Measurements from ENCODE around the gene UQCC2.

The UQCC2 gene

GRCh38 chr6:33711140-33712129 is at the start of gene UQCC2:
Gene UQCC2, minus strand, starts transcription at chr6:33711700. Its CDS starts 14 bp downstream, at chr6:33711686.
- peak; percentile 87 for FAIRE-seq

GRCh38 chr6:33759887-33760629 is 48.6 kb upstream of the UQCC2 start:
- FAIRE-seq: no peak

GRCh38 chr6:33758815-33759216 is 47.3 kb upstream of the UQCC2 start:
- no peak for FAIRE-seq

DNA sequence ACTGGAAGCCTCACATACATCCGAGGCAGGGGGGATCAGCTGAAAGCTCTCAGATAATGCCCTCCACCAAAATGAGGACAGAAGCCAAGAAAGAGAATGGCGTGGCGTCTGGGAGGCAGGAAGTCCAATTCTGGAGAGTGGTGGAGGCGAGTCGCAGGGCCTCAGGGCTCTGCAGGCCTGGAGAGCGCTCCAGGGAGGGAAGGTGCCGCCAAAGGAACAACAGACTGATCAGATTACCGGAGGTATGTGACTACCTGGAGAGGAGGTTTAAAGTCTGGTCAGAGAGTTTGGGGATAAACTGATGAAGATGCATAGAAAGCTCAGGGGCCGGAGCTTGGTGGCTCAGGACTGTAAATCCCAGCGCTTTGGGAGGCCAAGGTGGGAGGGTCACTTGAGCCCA is 46.4 kb upstream of the UQCC2 start:
- FAIRE-seq: no peak

DNA sequence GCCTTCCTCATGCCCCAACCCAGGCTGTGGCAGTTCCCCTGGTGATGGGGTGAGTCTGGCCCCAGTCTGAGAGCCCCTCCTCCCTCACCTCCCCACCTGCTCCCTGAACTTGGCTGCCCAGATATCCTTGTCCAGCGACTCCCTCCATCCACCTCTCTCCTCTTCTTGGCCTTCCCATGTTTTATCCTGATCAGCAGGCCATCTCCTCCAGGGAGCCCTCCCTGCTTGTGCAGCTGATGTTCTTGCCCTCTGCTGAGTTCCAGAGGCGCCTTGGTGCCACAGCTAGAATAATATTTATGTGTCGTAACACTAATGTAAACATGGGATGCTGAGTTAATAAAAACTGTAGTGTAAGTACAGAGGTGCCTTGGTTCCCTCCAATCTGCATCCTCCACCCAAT is 45.6 kb upstream of the UQCC2 start:
- FAIRE-seq: no peak

GRCh38 chr6:33756211-33756954 is 44.9 kb upstream of the UQCC2 start:
- no peak for FAIRE-seq

DNA sequence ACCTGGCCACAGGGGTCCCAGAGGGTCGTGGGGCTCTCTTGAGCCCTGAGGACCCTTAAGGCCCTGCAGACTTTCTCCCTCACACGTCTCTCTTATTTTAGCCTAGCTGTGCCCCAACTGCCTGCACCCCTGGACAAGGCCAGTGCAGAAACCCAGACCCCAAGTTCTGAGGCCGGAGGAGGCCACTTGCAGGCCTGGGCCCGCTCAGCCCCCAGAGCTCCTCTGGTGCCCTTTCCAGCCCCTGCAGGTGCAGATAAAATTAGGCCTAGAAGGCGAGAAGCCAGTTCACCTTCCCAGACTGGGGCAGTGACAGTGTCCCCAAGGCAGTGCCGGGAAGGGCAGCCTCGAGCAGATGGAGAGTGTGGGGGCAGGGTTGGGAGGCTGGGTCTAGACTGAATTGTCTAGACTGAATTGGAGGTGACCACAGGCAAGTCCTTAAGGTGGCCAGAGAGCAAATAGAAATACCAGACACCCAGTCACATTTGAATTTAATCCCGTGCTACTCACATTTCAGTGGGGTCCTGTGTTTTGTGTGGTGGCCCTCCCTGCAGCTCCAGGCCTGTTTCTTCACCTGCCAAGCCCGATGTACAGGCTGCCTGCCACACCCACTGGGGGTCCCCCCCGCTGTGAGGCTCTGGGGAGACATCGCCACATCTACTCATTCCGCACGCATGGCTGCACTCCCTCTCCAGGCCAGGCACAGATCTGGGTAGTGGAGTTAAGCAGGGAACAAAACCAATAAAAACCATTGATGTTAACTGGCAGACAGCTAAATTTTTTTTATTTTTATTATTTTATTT is 43.8 kb upstream of the UQCC2 start:
- FAIRE-seq: no peak

- FAIRE-seq: no peak
These were observed 42.7 kb upstream of the UQCC2 start for GRCh38 chr6:33754222-33754621.

- FAIRE-seq: no peak
These were observed 41.1 kb upstream of the UQCC2 start for GRCh38 chr6:33752646-33753015.

GRCh38 chr6:33751771-33752645 is 40.5 kb upstream of the UQCC2 start:
- no peak for FAIRE-seq

- FAIRE-seq: no peak
These were observed 38.9 kb upstream of the UQCC2 start for GRCh38 chr6:33750244-33750991.

GRCh38 chr6:33749401-33749800 is 37.9 kb upstream of the UQCC2 start:
- no peak for FAIRE-seq

DNA sequence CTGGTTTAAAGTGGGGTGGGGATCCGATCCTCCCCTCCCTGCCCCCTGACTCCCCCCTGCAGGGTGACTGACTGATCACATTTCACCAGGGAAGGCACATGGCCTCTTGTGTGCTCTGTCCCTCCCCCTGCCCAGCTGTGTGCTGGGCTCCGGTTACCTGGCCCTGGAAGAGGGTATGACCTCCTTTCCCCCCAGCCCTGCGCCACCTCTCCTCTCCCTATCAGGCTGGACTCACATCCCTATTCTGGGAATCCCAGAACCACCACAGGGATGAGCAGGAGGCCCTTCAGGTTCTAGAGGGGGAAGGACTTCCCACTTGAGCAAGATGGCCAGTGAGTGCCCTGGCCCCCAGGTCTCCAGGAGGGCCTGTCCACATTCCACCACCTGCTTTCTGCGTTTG is 37.3 kb upstream of the UQCC2 start:
- no peak for FAIRE-seq

DNA sequence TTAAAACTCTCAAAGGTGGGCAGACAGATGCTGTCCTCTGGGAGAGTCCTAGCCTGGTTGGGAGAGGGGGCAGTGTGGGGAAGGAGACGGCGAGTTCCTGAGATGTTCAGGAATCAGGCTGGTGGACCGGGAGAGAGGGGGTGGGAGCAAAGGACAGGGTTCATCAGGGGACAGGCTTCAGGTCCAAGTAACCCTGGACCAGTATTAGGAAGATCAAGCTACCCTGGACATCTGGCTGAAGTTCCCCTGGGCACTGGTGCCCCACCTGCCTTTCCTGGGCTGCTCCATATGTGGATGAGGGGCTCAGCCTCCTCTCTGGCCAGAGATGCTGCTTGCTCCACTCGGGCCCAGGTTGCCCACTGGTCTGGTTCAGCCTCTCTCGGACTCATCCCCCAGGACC is 36.3 kb upstream of the UQCC2 start:
- FAIRE-seq: no peak

DNA sequence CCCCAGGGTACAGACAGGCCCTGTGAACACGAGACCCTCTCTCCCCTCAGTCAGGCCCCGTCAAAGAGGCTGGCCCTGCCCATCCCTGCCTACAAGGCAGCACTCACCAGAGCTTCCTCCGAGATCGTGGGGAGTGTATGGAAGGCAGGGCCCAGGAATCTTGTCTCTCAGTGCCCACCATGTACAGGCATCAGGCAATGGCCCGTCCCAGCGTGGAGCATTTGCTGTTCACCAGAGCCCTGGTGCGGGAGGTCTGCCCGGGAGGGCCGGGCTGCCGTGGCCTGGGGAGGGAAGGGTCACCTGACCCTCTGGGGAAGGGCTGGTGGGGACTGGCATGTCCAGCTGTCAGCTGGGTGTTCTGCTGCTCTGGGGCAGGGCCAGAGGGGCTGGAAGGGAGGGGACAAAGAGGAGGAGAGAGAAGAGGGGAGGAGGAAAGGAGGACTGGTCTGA is 35.2 kb upstream of the UQCC2 start, which contains the start of gene IP6K3:
TSS of gene IP6K3 (minus strand) at position 255 of the 450 bp plus-strand sequence. CDS start 11,429 bp downstream, outside the sequence.
- FAIRE-seq: no peak

DNA sequence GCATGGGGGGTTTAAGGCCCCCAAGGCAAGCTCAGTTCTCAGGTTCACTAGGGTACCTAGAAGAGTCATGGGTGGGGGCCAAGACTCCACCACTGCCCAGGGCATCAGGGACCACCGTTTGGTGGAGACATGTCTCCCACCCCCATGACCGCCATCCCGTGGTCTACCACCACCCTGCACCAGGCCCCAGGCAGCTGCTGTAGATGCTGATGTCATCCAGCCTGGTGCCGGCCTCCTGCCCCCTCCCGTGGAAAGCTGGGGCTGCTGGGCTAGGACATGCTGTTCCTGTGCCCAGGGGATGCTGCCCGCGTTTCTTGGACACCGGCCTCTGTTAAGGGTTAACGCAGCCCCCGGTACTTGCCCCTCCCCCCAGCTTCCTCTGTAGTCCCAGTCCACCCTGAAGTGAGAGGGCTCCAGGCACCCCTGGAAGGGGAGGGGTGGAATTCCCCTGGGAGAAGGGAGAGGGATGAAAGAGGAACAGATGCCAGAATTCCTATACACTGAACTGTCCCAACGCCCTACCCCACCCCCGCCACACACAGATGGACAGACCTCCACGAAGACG is 34.6 kb upstream of the UQCC2 start:
- no peak for FAIRE-seq

DNA sequence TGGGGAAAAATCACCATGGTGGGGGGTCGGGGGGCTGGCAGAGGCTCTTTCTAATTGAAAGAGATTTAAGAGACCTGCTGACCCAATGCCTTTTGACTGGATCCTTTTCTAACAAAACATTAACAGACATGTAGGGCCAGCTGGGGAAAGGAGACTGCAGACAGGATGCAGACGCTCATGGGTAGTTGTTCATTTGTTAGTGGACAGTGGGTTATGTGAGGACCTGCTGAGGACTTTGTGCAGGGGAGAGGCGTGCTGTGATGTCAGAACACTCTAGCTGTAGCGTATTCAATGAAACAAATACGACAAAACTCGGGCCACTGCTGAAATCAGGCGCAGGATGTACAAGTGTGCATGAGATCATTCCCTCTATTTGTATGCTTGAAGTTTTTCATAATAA is 34.0 kb upstream of the UQCC2 start:
- FAIRE-seq: no peak

DNA sequence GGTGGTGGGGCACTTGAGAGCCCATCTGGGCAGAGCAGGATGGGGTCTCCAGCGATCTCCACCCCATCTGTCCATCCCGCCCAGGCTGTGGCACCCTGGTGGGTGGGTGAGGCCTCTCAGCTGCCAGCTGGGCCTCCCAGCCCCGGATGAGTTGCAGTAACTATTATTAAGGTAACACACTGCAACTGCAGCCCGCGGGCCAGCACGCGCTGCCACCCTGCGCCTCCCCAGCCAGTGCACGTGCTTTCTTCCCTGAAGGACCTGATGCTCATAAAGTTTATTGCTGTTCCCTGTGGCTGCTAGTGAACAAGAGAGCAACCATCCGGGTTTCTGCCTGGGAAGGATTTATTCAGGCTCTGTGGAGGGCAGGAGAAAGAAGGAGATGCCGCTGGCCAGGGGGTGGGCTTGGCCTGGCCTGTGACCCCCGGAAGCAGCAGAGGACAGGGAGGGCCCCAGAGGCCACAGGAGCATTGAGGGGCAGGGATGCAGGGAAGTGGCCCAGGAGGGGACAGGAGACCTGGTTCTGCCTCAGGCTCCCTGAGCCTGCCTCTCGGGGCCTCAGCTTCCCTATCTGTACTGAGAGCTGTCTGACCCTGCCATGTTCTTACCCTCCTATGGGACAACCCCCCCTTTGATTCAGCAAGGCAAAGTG is 33.5 kb upstream of the UQCC2 start:
- FAIRE-seq: no peak

Measured in endometrium (tissue), 2 donors.